ENCODE data around the gene POLE4. TPM values are rescaled to one million over a fixed set of nuclear protein-coding genes. Genes with fewer than 3 reads are reported as not detected.

POLE4 gene
- total and polyA plus RNA-seq, 9 of the 15 experiments (the other 6 are each of a cell fraction or from before 2014, with no cell fraction given) = 25.7 to 73.7 (median 57.3) TPM

GRCh38 chr2:74908748-74909444, 49.5 kb upstream of the POLE4 start:
- Histone ChIP-seq H3K9me1 (ENCODE audit: control insufficient read depth, insufficient read depth, low read length) (no peaks in the 10 kb centered on the region), H3K9ac (ENCODE audit: insufficient read depth in 1 of 2, low read depth in 2 of 2, low read length in 2 of 2) (no peak overlapping the region), H3K79me2 (ENCODE audit: control insufficient read depth, insufficient read depth, low read length) (no peaks in the 10 kb centered on the region), H3K9me3 (replicated peaks; ENCODE audit: control insufficient read depth, insufficient read depth, low read depth, low read length) (no peaks in the 10 kb centered on the region), H4K20me1 (replicated peaks; ENCODE audit: control insufficient read depth, insufficient read depth, low read length) (no peaks in the 10 kb centered on the region), H3K4me3 (no peak overlapping the region), H3K36me3 (ENCODE audit: control insufficient read depth, insufficient read depth, low read length) (no peaks in the 10 kb centered on the region), H2AFZ (ENCODE audit: low read depth, low read length) (no peak overlapping the region), H3K4me1 (replicated peaks in 1 of 2; ENCODE audit: control insufficient read depth in 2 of 2, insufficient read depth in 2 of 2, low read length in 2 of 2) (no peaks in the 10 kb centered on the region; a peak in 1 of 5 replicates), H3K4me2 (ENCODE audit: insufficient read depth, low read length) (no peak overlapping the region), H3K27me3 (ENCODE audit: control insufficient read depth in 2 of 2, insufficient read depth in 2 of 2, low read length in 2 of 2) (peaks cover 13 to 30% of the 10 kb centered on the region in 2 experiments; a peak in 4 of 5 replicates), H3K27ac (ENCODE audit: extremely low read depth, low read depth, low read length) (no peak overlapping the region)
- no peak for FAIRE-seq
- intact Hi-C loops (cut with micrococcal nuclease) = no loop called here
- in situ Hi-C loops (cut with MboI) = no loop called here
- WGBS (ENCODE audit: insufficient coverage, low coverage, missing lambda C conversion rate) = 16% methylated on average over 26 of the region's 31 CpGs
- TF ChIP-seq RBM22 (IDR thresholded peaks at IDR 0.05; ENCODE audit: low read depth, low read length, poor library complexity, severe bottlenecking) = no peak
- TF ChIP-seq NFRKB (IDR thresholded peaks at IDR 0.05; ENCODE audit: low read depth) = no peak
- no peak for TF ChIP-seq HEY1 (CRISPR knock-in tag; IDR thresholded peaks at IDR 0.05; ENCODE audit: borderline replicate concordance)
- TF ChIP-seq ZBED1 (IDR thresholded peaks at IDR 0.05) = no peak
- TF ChIP-seq ZSCAN32 (CRISPR knock-in tag; IDR thresholded peaks at IDR 0.05) = no peak
- no peak for TF ChIP-seq DPF2 (IDR thresholded peaks at IDR 0.05)
- no peak for TF ChIP-seq ZNF583 (CRISPR knock-in tag; IDR thresholded peaks at IDR 0.05)
- no peak for TF ChIP-seq NONO (IDR thresholded peaks at IDR 0.05; ENCODE audit: low read depth in 2 of 2, low read length in 1 of 2)
- TF ChIP-seq LARP7 (IDR thresholded peaks at IDR 0.05) = no peak
- TF ChIP-seq MAFK (IDR thresholded peaks at IDR 0.05; ENCODE audit: low read length) = no peak
- no peak for TF ChIP-seq CEBPG (CRISPR knock-in tag; IDR thresholded peaks at IDR 0.05)
- TF ChIP-seq CEBPG (tag; conservative IDR thresholded peaks at IDR 0.05 in 1 of 2, IDR thresholded peaks at IDR 0.05 in 1 of 2) = no peak
- TF ChIP-seq NCOA6 (IDR thresholded peaks at IDR 0.05) = no peak
- TF ChIP-seq ZNF699 (CRISPR knock-in tag; IDR thresholded peaks at IDR 0.05; ENCODE audit: insufficient replicate concordance) = no peak
- no peak for TF ChIP-seq NFYB (IDR thresholded peaks at IDR 0.05; ENCODE audit: extremely low read depth, insufficient read length)
- TF ChIP-seq PATZ1 (CRISPR knock-in tag; IDR thresholded peaks at IDR 0.05; ENCODE audit: borderline replicate concordance) = no peak
- TF ChIP-seq ZNF184 (CRISPR knock-in tag; IDR thresholded peaks at IDR 0.05) = no peak
- no peak for TF ChIP-seq IFI16 (CRISPR knock-in tag; IDR thresholded peaks at IDR 0.05)
- no peak for TF ChIP-seq PREB (CRISPR knock-in tag; IDR thresholded peaks at IDR 0.05)
- no peak for TF ChIP-seq HNRNPUL1 (IDR thresholded peaks at IDR 0.05; ENCODE audit: low read length)
- TF ChIP-seq GTF2B (IDR thresholded peaks at IDR 0.05; ENCODE audit: extremely low read depth, insufficient read length) = no peak
- no TSS peak for BruUV-seq (replicated peaks)
- ChIA-PET CTCF (ENCODE audit: low intra/inter-chr PET ratio) (interaction anchor here (0.6 kb wide), 1 partner anchor 492 kb away, joined by 3 read pairs; no protein-coding TSS in a partner anchor), POLR2A (interaction anchor here (0.6 kb wide), 1 partner anchor 379 kb away, joined by 3 read pairs; the partner anchor contains the start of gene HTRA2)
- no peak for DNase-seq (ENCODE audit: extremely low read depth in 1 of 4, low spot score in 3 of 4)
- no peak for ATAC-seq

Data from K562 (cell line).